Natural killer cell (primary cell): Measurements from ENCODE around the gene PHACTR1. TPM values are rescaled to one million over a fixed set of nuclear protein-coding genes. Genes with fewer than 3 reads are reported as not detected.

Experiments used
- ATAC-seq, 3 donors: fragments of 150-1000 bp in 2 of 3; fragments of 200-7000 bp in 1 of 3; cut with Tn5 transposase; 1 replicate in 1 of 3; 2 replicates in 2 of 3; pipeline ENCODE4 v1.10.0; 2021; ENCODE audit warnings: mild to moderate bottlenecking in 2 of 3, moderate library complexity in 2 of 3
- DNase-seq, 2 donors: peaks; one replicate each; pipeline versions ENCODE4 v3.0.0 to v3.0.0-alpha.2; 2013 to 2021; ENCODE audit warnings: mixed read lengths in 1 of 2
- H3K27ac ChIP-seq: one replicate; pipeline ENCODE4 v1.5.1; 2013; ENCODE audit warnings: mild to moderate bottlenecking, low read length
- H3K27me3 ChIP-seq: one replicate; pipeline ENCODE4 v1.6.1; 2013; ENCODE audit warnings: low read length; ENCODE audit not compliant: control insufficient read depth, insufficient read depth
- H3K36me3 ChIP-seq: one replicate; pipeline ENCODE4 v1.6.1; 2013; ENCODE audit warnings: low read length; ENCODE audit not compliant: control insufficient read depth, insufficient read depth
- H3K4me1 ChIP-seq: one replicate; pipeline ENCODE4 v1.6.1; 2013; ENCODE audit warnings: low read length; ENCODE audit not compliant: control insufficient read depth, insufficient read depth
- H3K4me3 ChIP-seq: one replicate; pipeline ENCODE4 v1.5.1; 2013; ENCODE audit warnings: low read length
- H3K9me3 ChIP-seq: one replicate; pipeline ENCODE4 v1.6.1; 2013; ENCODE audit warnings: low read length; ENCODE audit not compliant: control insufficient read depth, insufficient read depth
- H3K27ac Mint-ChIP-seq, 2 donors: one replicate each; pipeline ENCODE4 v1.8.0; 2022; ENCODE audit warnings: mild to moderate bottlenecking in 2 of 2, mixed read lengths in 2 of 2, moderate library complexity in 1 of 2
- H3K27me3 Mint-ChIP-seq, 2 donors: one replicate each; pipeline ENCODE4 v1.8.0; 2022; ENCODE audit warnings: low read depth in 2 of 2, mixed read lengths in 2 of 2
- H3K36me3 Mint-ChIP-seq: one replicate; pipeline ENCODE4 v1.8.0; 2022; ENCODE audit warnings: mixed read lengths
- H3K4me1 Mint-ChIP-seq, 2 donors: one replicate each; pipeline ENCODE4 v1.8.0; 2022; ENCODE audit warnings: mixed read lengths in 2 of 2
- H3K4me3 Mint-ChIP-seq: one replicate; pipeline ENCODE4 v1.8.0; 2022; ENCODE audit warnings: mild to moderate bottlenecking, moderate library complexity, mixed read lengths
- H3K9me3 Mint-ChIP-seq, 2 donors: one replicate each; pipeline ENCODE4 v1.8.0; 2022; ENCODE audit warnings: mixed read lengths in 2 of 2
- CTCF ChIP-seq: fragments of 200-600 bp; IDR thresholded peaks from one replicate; pipeline ENCODE4 v1.8.0; 2022; ENCODE audit warnings: antibody characterized with exemption
- WGBS: methylation state at CpG from one replicate; pipeline ENCODE4 v1.1.7; 2013; ENCODE audit warnings: missing lambda C conversion rate; ENCODE audit not compliant: insufficient coverage; 5-methylcytosine and 5-hydroxymethylcytosine counted together
- intact Hi-C: fragments of 100-400 bp; cut with micrococcal nuclease; formaldehyde crosslinking; loops from one replicate; pipeline ENCODE4 v1.14.2; 2022
- total RNA-seq, 4 donors: library from RNA; stranded (reverse); fragments of 120-200 nt in 1 of 4; gene quantifications; one replicate each; pipeline versions ENCODE4 v1.2.3 to v1.2.4, GENCODE V29; 2013 to 2022

The PHACTR1 gene
- total RNA-seq, 3 donors from 2014 or later (not counting 1 experiment from before 2014, with no cell fraction given), result 5.2 to 19.0 (median 5.4) TPM

DNA sequence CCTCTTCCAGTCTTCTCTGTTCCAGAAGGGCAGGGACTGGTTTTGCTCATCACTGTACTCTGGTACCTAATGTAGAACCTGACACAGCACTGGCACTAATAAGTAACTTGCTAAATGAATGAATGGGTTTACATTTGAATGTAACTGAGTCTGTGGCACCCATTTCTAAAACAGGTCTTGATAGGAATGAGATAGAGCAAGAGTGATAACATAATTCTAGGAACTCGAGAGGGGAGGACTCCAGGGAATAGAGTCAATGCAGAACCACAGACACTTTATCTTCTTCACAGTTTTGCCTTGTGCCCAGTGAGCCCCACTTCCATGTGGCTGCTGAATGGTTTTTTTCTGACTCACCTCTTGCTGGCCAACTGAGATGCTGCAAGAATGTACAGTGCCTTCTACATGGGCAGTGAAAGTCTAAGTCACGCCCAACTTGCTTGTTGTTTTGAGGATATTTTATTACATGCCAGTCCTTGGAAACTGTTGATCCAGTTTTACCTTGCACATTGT is 550.6 kb downstream of the PHACTR1 start:
- Mint-ChIP-seq H3K27me3 (peaks cover 4 to 8% of the 10 kb centered on the region in 2 donors), H3K36me3 (no peaks in the 10 kb centered on the region), H3K9me3 (no peaks in the 10 kb centered on the region), H3K4me1 (peaks cover 0 to 2% of the 10 kb centered on the region in 2 donors), H3K27ac (no peak overlapping the region), H3K4me3 (no peak overlapping the region)
- Histone ChIP-seq H3K36me3 (no peaks in the 10 kb centered on the region), H3K9me3 (no peaks in the 10 kb centered on the region), H3K4me1 (peaks cover 3% of the 10 kb centered on the region), H3K27ac (no peak overlapping the region), H3K27me3 (no peaks in the 10 kb centered on the region), H3K4me3 (no peak overlapping the region)
- no peak for TF ChIP-seq CTCF
- no peak for ATAC-seq
- intact Hi-C loops, result no loop called here
- no peak for DNase-seq
- 88% methylated on average over 2 of the region's 2 CpGs for WGBS

- H3K9me3 ChIP-seq, result no peaks in the 10 kb centered on the region
- peaks cover 8 to 10% of the 10 kb centered on the region in 2 donors for H3K27me3 Mint-ChIP-seq
- peaks cover 13% of the 10 kb centered on the region for H3K4me1 ChIP-seq
- no peak overlapping the region for H3K4me3 Mint-ChIP-seq
- intact Hi-C loops, result no loop called here
- ATAC-seq, result no peak
- H3K27ac Mint-ChIP-seq, result no peak overlapping the region
- no peak overlapping the region for H3K27ac ChIP-seq
- no peaks in the 10 kb centered on the region for H3K9me3 Mint-ChIP-seq
- 81% methylated on average over 7 of the region's 8 CpGs for WGBS
- TF ChIP-seq CTCF, result no peak
- H3K36me3 ChIP-seq, result no peaks in the 10 kb centered on the region
- H3K4me1 Mint-ChIP-seq, result peaks cover 10 to 16% of the 10 kb centered on the region in 2 donors
- H3K27me3 ChIP-seq, result no peaks in the 10 kb centered on the region
- H3K4me3 ChIP-seq, result no peak overlapping the region
- H3K36me3 Mint-ChIP-seq, result no peaks in the 10 kb centered on the region
- no peak for DNase-seq
These were observed 552.4 kb downstream of the PHACTR1 start for GRCh38 chr6:13268913-13269518.

DNA sequence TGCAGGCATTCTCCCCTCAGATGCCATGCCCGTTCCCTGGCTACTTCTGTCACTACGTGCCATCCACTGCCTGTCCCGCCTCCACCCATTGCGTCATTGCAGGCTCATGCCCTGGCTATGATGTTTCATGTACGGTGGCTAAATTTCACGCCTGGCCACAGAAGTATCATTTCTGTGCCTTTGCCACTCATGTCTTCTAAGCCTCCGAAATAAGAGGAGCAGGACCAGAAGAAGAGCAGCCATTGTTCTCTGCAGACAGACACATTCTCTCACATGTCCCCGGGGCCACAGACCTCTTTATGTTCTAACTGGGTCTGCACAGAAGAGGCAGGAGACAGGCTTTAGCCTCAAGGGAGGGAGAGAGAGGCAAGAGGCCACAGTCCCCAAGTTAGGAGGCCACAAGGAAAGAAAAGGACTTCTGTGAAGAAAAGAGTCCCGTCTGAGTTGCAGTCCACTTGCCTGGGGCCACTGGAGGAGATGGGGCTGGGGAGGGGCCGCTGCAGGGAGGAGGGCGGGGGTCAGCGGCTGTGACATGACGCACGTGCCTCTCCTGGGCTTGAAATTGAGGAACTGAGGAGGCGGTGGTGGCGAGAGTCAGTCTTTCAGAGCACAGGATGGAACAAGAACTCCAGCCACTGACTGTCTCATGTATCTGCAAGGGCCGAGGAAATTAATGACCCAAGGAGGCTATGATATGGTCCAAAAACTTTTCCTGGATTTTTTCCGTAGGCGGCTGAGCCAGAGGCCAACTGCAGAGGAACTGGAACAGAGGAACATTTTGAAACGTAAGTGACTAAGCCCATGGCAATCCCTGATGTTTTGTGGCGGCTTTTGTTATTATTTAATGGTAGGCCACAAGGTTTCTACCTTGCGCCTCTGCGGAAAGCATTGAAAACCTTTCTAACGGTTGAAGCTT is 555.8 kb downstream of the PHACTR1 start:
- DNase-seq, result peak in 1 of 2 donors; percentile 15
- intact Hi-C loops, result no loop called here
- Histone ChIP-seq H3K36me3 (no peaks in the 10 kb centered on the region), H3K9me3 (no peaks in the 10 kb centered on the region), H3K27ac (peak overlapping the region; percentile 72), H3K4me3 (peak overlapping the region; percentile 40), H3K27me3 (no peaks in the 10 kb centered on the region), H3K4me1 (peaks cover 28% of the 10 kb centered on the region)
- peak in 1 of 3 donors; percentile 54 for ATAC-seq
- H3K27ac Mint-ChIP-seq, result peak overlapping the region in 1 of 2 donors; percentile 81
- no peaks in the 10 kb centered on the region for H3K36me3 Mint-ChIP-seq
- H3K4me1 Mint-ChIP-seq, result peaks cover 16 to 29% of the 10 kb centered on the region in 2 donors
- no peak for TF ChIP-seq CTCF
- 63% methylated on average over 24 of the region's 24 CpGs for WGBS
- peak overlapping the region; percentile 28 for H3K4me3 Mint-ChIP-seq
- H3K27me3 Mint-ChIP-seq, result peaks cover 7 to 8% of the 10 kb centered on the region in 2 donors
- H3K9me3 Mint-ChIP-seq, result no peaks in the 10 kb centered on the region
